SK-N-DZ (cell line): ENCODE measurements around the gene SHROOM3.
A peak's percentile ranks its signal among the peaks of the same experiment; 100 is the strongest.

Experiments
- DNase-seq: peaks from one replicate; pipeline ENCODE4 v3.0.0-alpha.2; 2015; ENCODE audit warnings: low spot score

The SHROOM3 gene

GRCh38 chr4:76690011-76690905 lies 255.2 kb downstream of the SHROOM3 start:
- DNase-seq = peak; percentile 37

DNA sequence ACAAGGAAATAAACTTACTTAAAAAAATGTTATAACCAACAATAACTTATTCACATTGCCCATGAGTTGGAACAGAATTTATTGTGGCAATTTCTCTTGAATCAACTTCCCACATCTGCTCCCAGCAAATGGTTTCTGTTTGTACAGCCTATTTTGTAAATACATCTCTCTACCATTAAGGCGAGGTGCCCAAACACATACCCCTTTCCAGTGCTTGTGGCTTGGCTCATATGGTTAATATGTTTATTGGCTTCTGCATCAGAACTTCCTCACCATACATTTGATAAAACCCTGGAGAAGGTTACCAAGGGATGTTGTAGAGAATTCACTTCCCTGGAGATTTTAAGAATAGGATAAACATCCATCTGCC lies 255.9 kb downstream of the SHROOM3 start:
- no peak for DNase-seq

GRCh38 chr4:76691807-76692582 lies 257.0 kb downstream of the SHROOM3 start:
- DNase-seq = no peak

- no peak for DNase-seq
These were observed 257.7 kb downstream of the SHROOM3 start for GRCh38 chr4:76692761-76693160.

- no peak for DNase-seq
These were observed 259.0 kb downstream of the SHROOM3 start for GRCh38 chr4:76694056-76694455.

GRCh38 chr4:76696109-76696508 lies 261.1 kb downstream of the SHROOM3 start:
- peak; percentile 8 for DNase-seq

GRCh38 chr4:76697129-76697803 lies 262.2 kb downstream of the SHROOM3 start:
- DNase-seq = no peak

GRCh38 chr4:76698141-76698540 lies 263.1 kb downstream of the SHROOM3 start:
- DNase-seq = no peak

DNA sequence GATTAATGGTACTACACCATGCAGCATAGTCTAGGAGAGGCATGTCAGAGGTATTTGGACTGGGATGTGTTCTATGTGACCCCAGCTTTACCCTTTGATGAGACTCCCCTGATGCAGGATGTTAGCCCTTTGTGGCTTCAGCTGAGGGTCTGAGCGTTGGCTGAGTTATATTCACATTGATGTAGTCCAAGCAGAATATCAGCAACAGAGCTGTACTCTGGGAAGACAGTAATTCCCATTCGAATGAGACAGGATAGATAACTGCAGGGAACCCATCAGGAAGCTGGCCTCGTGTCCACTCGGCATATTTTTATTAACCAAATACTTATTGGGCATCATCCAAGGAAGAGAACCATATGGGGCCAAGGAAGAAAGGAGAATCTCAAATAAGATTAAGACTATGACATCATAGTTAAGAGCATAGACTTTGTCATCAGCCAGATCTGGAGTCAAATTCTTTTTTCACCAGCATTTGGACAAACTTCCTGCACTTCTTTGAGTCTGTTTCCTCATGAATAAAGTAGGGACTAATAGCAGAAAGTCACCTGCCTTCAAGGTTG lies 264.8 kb downstream of the SHROOM3 start:
- DNase-seq = no peak

GRCh38 chr4:76702440-76703122 lies 267.6 kb downstream of the SHROOM3 start:
- no peak for DNase-seq

GRCh38 chr4:76703123-76703490 lies 268.1 kb downstream of the SHROOM3 start:
- no peak for DNase-seq

DNA sequence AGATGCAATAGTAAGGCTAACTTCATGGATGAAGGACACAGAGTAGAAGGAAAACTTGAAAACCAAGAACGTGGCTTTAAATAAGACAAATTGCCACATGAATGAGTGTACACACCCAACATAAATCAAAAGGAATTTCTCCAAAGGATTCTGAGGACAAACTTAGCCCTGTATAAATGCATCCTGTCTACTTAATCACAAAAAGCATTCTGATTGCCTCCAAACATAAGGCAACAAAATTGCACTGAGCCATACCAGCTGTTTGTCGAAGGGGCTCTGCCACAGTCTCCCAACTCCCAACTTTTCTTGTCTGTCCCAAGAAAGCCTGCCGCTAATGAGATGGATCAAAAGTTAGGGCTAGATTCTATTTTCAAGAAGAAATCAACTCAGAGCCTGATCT lies 268.6 kb downstream of the SHROOM3 start:
- no peak for DNase-seq

GRCh38 chr4:76704133-76704881 lies 269.3 kb downstream of the SHROOM3 start:
- no peak for DNase-seq

DNA sequence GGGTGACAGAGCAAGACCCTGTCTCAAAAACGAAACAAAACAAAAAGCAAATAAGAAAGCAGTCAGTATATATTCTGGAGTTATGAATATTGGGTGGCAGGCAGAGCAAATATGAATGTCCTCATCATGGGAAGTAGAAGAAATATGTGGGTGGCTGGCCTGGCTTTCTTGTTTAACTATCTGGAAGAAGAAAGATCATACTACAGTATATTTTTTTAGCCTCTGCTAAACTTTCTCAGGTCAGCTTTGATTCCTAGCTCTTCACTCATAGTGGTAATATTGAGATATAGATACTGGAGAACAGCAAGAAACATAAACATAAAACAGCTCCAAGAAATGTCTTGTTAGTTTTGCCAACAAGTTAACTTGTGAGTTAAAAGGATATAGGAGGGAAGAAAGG lies 270.4 kb downstream of the SHROOM3 start:
- no peak for DNase-seq

GRCh38 chr4:76706581-76706980 lies 271.6 kb downstream of the SHROOM3 start:
- DNase-seq = no peak

DNA sequence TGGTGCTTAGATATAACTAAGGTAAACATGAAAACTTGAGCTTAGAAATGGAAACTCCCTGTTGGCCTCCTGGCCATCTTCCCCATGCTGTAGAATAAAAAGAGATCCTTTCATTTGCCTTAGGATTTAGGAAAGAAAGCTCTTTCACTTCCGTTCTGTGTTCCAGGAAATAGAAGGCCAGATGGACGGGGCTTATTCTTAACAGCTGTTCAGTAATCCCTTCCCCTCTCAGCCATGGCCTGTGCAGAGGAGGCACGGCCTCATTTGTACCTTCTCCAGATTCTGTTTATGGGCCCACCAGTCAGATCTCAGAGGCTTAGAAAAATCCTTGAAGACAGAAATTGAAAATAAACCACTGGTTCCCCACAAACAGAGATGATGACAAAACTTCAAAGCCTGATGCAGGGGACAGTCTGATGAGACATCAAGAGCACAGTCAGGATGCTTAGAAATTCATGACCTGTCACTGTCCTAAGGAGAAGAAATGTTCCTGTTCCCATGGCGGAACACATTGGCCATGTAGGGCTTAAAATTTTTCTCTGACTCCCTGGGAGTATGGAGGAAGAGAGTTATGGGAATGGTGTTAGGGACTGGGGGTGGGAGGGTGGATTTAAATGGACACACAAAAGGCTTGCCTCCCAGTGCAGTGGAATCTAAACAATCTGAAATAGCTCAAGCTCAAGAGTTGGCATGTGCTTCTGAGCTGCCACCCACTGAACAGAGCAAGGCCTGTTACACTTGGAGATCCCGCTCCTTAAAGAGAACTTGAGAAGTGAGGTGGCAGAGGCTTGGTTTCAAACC lies 274.1 kb downstream of the SHROOM3 start:
- DNase-seq = no peak

DNA sequence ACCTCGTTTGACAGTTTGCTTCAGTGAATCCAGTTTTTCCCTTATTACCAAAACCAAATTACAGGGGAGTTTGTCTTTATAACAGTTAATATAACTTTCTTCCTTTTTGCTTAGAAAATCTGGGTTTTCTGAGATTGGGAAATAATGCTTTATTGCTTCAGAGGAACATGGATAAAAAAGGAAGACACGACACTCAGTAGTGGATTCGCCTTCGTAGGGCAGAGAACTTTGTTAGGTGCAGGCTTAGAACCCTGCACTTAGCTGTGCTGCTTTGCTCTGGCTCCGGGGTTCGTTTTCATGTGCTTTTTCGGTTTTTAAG lies 274.7 kb downstream of the SHROOM3 start:
- no peak for DNase-seq

- no peak for DNase-seq
These were observed 277.5 kb downstream of the SHROOM3 start for GRCh38 chr4:76712564-76712963.

- DNase-seq = no peak
These were observed 279.2 kb downstream of the SHROOM3 start for GRCh38 chr4:76714226-76714625.

GRCh38 chr4:76716020-76716419 lies 281.0 kb downstream of the SHROOM3 start:
- DNase-seq = no peak
